Endometrial microvascular endothelial cells (primary cell): ENCODE measurements around the gene ANKRD13A. TPM values are rescaled to one million over a fixed set of nuclear protein-coding genes. Genes with fewer than 3 reads are reported as not detected.
"Not testable (repeated sequence)": the region's sequence is repeated elsewhere in the genome, so short reads cannot be mapped to it uniquely, and the experiment has no call there.

Experiments used
- in situ Hi-C: cut with HindIII; loops from 2 replicates; pipeline ENCODE4 v1.10.0; 2017; ENCODE audit warnings: low sequenced_read_pairs, low pct_unique_long_range_greater_than_20kb; ENCODE audit errors: inconsistent ontology term
- total RNA-seq: library from RNA; depleted of rRNA; stranded (reverse); fragments of >200 nt; gene quantifications from one replicate; pipeline ENCODE4 v1.2.3, GENCODE V29; 2015; ENCODE audit errors: inconsistent ontology term

Gene ANKRD13A
- total RNA-seq, 1 donor from 2014 or later: 36.8 TPM

DNA sequence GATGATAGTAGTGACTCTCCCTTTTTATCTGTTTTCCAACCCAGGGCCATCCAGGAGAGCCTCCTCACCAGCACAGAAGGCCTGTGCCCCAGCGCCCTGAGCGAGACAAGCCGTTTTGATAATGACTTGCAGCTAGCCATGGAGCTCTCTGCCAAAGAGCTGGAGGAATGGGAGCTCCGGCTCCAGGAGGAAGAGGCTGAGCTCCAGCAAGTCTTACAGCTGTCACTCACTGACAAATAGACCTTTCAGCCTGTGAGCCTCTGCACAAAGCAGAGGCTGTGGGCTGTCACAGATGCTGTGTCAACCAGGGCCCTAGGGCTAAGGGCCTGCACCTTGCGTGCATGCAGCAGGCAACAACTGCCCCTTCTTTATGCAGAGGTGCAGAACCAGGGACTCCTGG, 38.1 kb downstream of the ANKRD13A start:
- in situ Hi-C loops: no loop called here

DNA sequence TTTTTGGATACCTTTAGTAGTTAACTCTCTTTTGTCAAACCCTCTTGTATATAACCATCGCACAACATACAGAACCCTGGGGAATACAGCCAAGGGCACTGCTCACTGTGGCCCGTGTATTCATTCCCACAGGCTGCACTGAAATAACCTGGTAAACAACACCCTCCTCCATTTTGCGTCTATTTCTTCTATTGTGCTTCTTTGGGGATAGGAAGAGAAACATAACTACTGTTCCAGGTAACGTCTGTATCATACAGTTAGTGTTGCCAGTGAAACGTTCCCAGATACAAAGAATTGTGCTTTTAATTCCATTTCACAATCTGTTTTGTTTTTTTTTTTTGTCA, 39.5 kb downstream of the ANKRD13A start:
- in situ Hi-C loops: no loop called here

DNA sequence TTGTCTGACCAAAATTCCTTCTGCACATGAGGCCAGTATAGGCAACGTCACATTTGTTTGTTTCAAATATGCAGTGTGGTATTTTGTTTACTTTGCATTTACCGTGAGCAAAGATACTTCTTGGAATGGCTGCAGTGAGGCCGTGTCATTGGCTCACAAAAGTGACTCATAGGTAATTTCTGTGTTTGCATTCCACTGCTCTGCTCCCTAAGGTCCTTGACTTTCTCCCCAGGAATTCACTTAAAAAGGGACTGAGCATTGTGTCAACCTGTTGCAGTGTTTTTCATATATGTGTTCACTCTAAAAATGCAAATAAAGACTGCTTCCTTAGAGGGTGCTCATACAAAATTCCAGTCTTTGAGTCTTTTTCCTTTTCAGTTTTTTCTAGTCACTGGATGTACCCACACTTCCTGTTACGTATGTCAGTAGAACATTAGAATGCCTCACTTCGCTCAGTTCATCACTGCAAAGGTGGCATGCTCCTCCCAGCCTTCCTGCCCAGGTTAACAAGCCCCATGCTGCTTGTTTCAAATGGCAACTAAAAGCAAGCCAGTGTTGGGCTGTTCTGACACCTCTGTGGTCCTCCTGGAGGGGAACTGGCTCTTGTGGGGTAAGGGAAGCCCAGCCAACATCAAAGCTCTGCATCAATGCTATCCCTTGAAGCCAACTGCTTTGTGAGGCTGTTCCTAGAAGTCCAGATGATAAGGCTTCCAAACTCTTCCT, 40.0 kb downstream of the ANKRD13A start:
- in situ Hi-C loops: no loop called here

DNA sequence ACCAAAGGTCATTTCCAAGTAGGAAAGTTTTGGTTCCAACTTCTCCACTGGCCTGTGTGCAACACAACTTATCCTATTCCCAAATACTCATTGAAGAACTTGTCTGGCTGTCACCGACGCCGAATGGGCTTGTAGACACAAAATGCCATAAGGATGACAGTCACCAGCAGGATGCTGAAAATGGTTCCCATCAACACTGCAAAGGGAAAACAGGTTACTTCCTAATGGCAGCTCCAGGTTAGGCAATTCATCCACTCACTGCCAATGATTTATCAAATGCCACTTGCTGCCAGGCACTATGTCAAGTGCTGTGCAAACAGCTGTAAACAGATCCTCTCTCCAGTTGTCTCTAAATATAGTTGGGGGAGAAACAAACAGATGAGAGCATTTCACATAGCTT, 43.0 kb downstream of the ANKRD13A start:
- in situ Hi-C loops: no loop called here

DNA sequence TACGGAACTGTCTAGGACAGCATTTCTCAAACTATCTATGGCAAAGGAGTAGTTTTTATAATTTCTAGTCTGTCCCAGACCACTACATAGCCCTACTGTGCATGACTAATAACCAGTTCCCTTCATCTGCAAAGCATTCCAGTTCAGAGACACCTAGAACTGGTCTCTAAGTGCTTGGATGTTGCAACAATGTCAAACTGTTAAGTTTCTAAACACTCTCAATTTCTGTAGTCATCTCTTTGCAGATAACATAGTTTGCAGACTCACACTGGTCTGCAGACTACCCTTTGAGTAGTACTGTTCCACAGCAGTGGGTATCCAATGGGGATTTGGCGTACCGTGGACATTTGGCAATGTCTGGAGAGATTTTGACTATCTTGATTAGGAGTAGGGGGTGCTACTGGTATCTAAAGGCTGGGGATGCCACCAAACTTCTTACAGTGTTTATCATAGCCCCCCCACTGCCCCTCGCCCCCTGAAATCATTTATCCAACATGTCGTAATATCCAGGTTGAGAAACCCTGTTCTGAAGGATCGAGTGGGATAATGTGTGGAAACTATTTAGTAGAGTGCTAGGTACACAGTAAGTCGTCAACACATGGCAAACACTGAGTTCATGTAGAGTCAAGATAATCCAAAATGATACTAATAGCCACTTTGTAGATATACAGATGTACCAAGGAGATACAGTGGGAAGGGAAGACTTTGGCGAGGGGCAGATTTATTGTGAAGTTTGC, 47.4 kb downstream of the ANKRD13A start:
- in situ Hi-C loops: no loop called here

DNA sequence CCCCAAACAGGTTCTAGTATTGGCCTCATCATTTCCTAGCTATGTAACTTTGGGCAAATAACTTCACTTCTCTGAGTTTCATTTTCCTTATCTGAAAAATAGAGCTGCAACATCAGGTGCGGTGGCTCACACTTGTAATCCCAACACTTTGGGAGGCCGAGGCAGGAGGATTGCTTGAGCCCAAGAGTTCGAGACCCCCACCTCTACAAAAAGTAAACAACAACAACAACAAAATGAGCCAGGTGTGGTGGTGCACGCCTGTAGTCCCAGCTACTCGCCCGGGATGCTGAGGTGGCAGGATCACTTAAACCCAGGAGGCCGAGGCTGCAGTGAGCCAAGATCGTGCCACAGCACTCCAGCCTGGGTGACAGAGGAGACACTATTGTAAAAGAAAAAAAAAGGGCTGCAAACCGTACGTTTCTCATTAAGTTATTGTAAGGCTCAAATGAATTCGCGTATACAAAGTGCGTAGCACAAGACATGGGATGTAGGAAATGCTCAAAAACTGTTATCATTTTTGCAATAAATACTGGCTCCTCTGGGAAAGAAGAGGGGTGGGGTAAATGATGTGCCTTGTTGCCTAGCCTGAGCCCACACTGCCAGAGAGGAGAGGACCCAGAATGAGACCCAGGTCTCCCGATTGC, 48.2 kb downstream of the ANKRD13A start:
- in situ Hi-C loops: no loop called here

DNA sequence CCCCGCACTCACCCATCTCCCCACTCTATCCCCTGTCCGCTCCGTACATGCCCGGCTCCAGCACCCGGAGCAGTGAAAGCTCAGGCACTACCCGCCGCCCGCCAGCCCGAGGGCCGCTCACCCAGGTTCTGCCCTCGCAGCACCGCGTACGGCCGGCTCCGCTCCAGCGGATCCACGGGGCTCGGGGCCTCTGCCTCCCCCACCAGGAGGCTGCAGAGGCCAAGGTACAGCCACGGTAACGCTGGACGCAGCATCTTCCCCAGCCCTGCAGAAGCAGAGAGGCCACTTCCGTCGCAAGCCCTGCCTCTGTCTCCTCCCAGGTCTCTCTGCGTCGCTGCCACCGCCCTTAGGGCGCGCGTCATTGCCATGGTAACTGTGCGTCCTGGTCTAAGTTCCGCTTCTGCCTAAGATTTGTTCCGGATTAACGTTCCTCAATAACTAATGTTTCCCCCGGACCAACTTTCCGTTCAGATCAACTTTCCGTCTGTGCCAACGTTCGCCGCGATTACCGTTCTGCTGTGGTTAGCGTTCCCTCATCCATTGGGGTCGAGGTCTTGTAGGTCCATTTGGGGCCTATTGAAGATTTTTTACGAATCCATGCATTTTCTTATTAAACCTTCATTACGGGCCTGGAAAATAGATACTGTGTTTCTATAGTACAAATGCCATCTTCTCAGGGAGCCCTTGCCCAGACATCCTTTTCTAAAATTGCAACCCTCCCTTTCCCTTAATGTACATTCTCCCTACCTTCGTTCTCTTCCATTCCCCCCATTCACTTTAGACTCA, 49.2 kb downstream of the ANKRD13A start, which contains the start of gene C12orf76:
Gene C12orf76 (minus strand): TSS at position 281 of the 786 bp plus-strand sequence. CDS start 27 bp downstream, at position 254.
- in situ Hi-C loops: no loop called here

DNA sequence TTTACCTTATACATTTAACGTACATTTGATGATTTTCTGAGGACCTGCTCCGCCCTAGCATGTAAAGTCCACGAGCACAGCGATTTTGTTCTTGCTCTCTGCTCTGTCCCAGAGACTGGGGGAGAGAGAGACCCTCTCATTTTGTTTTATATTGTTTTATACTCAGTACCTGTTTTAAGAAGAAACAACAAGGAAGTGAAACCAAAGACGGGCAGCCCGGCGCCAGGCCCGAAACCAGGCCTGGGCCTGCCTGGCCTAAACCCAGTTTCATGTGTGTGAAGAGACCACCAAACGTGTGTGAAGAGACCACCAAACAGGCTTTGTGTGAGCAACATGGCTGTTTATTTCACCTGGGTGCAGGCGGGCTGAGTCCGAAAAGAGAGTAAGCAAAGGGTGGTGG, 49.8 kb downstream of the ANKRD13A start:
- in situ Hi-C loops: not testable (repeated sequence)

DNA sequence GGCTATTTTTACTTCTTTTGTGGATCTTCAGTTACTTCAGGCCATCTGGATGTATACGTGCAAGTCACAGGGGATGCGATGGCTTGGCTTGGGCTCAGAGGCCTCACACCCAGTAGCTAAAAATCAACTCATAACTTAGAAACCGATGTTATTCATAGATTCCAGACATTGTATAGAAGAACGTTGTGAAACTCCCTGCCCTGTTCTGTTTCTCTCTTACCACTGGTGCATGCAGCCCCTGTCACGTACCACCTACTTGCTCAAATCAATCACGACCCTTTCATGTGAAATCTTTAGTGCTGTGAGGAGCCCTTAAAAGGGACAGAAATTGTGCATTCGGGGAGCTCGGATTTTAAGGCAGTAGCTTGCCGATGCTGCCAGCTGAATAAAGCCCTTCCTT, 50.4 kb downstream of the ANKRD13A start:
- in situ Hi-C loops: not testable (repeated sequence)

DNA sequence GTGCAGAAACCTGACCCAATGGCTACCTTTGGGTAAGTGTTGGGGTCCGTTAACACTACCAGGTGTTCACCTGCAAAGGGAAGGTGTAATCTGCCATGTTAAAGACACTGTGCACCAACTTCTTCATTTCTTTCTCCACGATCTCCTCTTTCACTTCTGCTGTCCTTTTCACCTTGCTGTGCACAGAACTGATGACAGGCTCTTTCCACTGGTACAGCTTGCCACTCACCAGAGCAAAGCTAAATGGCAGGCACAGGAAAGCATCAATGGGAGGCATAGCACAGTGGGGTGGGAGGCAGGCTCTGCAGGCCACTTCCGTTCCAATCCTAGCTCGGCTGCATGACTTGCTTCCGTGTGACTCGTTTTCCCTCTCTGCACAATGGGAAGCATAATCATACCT, 51.7 kb downstream of the ANKRD13A start:
- in situ Hi-C loops: no loop called here

DNA sequence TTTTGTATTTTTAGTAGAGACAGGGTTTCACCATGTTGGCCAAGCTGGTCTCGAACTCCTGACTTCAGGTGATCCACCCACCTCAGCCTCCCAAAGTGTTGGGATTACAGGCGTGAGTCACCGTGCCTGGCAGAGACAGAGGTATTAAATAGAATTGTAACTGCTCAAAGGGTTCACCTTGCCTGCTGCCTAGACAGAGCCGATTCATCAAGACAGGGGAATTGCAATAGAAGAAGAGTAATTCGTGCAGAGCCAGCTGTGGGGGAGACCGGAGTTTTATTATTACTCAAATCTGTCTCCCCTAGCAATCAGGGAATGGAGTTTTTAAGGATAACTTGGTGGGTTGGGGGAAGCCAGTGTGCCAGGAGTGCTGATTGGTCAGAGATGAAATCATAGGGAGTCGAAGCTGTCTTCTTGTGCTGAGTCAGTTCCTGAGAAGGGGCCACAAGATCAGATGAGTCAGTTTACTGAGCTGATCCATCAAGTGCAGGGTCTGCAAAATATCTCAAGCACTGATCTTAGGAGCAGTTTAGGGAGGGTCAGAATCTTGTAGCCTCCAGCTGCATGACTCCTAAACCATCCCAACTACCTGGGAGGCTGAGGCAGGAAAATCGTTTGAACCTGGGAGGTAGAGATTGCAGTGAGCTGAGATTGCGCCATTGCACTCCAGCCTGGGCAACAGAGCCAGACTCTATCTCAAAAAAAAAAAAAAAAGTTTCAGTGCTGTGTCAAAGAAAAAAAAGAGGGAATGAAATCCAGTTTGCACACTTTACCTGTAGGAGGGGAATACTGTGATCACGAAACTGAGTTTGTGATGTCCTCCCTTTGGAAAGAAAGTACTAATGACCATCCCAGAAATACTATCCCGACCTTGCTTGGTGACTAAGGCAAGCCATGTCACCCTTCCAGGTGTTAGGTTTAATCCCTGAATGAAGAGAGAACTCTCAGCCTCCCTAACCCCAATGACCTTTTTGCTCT, 56.4 kb downstream of the ANKRD13A start:
- in situ Hi-C loops: not testable (repeated sequence)

DNA sequence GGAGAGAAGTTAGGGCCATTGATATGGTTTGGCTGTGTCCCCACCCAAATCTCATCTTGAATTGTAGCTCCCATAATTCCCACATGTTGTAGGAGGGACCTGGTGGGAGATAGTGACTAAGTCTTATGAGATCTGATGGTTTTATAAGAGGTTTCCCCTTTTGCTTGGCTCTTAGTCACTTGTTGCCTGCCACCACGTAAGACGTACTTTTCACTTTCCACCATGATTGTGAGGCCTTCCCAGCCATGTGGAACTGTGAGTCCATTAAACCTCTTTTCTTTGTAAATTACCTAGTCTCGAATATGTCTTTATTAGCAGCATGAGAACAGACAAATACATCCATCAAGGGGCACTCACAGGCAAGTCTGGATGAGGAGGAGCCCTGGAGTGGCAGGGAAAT, 57.4 kb downstream of the ANKRD13A start:
- in situ Hi-C loops: not testable (repeated sequence)

DNA sequence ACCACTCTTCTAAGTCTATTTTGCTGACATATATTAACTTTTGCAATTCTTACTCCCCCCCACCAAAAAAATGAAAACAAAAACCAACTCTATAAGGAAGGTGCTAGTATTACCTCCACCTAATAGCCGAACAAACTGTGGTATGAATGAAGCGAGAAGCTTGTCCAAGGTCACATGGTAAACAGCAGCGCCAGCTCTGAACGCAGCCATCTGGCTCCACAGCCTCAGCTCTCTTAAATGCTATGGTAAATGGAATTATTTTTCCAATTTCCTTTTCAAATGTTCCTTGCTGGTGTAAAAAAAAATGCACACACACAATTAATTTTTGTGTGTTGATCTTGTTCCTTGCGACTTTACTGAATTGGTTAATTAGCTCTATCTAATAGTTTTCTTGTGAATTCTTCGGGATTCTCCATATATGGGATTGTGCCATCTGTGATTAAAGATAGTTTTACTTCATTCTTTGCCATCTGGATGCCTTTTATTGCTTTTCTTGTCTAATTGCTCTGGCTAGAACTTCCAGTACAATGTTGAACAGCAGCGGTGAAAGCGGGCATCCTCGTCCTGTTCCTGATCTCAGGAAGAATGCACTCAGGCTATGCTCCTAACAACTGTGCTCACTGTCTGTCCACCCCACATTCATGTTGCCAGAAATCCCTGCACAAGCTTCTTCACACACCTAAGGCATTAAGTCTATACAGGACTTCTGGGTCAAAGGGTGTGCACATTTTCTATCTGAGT, 59.8 kb downstream of the ANKRD13A start:
- in situ Hi-C loops: no loop called here

DNA sequence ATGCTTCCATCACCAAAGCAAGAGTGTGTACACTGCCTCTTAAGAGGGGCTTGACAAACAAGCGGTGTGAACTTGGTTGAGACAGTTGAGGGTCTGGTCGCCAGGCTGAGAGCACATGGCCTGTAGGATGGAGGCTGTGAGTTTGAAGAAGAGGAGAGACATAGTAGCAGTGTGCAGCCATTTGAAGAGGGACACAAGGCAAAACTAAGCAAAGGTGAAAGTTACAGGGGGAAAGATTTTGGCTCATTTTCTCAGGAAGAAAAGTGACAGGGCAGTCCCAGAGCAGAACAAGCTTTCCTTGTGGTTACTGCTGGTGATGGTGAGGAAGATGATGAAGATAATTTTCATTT, 60.4 kb downstream of the ANKRD13A start:
- in situ Hi-C loops: no loop called here

DNA sequence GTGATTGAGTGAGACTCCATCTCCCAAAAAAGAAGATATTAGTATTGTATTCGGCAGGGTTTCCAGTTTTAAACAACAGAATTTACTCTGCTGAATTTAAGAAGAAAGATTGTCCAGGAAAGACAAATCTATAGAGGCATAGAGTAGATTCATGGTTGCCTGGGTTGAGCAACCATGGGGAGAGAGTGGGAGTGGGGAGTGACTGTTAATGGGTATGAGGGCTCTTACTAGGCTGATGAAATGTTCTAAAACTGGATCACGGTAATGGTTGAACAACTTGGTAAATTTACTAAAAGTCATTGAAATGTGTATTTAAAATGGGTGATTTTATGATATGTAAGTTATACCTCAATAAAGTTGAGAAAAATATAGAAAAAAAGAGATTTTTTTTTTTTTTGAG, 63.0 kb downstream of the ANKRD13A start:
- in situ Hi-C loops: no loop called here

DNA sequence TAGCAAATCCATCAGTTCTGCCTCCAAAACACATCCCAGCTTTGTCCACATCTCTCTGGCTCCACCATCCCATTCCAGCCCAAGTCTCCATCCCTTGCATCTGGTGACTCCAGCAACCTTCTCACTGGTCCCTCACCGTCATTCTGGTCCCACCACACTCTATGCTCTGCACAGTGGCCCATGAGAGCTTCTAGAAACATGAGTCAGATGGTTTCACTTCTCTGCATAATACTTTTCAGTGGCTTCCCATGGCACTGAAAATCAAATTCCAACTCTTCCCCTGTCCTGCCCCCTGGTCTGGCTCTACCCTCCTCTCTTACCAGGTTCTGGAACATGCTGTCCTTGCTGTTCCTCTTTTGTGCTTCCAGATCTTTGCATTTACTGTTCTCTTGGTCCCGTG, 66.3 kb downstream of the ANKRD13A start:
- in situ Hi-C loops: no loop called here

DNA sequence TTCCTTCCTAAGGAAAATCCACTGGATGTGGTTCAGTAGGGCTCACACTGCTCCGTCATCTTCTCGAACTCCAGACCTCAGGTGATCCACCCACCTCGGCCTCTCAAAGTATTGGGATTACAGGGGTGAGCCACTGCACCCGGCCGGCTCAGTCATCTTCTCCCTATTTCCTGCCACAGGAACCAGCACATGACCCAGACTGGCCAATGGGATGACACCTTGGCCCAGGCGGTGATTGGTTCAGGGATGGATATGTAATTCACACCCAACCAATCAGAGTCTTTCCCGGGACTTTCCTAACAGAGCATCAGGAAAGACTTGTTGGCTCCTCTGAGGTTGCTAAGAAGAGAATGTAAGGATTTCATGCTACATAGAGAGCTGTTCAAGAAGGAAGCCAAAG, 68.3 kb downstream of the ANKRD13A start:
- in situ Hi-C loops: no loop called here

DNA sequence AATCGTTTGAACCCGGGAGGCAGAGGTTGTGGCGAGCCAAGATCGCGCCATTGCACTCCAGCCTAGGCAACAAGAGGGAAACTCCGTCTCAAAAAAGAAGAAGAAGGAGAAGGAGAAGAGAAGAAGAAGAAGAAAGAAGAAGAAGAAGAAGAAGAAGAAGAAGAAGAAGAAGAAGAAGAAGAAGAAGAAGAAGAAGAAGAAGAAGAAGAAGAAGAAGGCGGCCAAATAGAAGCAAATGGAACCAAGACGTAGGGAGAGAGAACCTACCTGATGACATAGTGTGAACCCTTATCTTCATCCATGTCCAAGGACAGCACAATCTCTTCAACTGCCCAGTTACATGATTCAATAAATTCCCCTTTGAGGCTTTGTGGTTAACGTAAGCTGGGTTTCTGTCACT, 68.9 kb downstream of the ANKRD13A start:
- in situ Hi-C loops: not testable (repeated sequence)
